ENCODE data around the gene FARS2.

FARS2 gene

GRCh38 chr6:5738211-5738610, 476.9 kb downstream of the FARS2 start:
- no peak for DNase-seq

DNA sequence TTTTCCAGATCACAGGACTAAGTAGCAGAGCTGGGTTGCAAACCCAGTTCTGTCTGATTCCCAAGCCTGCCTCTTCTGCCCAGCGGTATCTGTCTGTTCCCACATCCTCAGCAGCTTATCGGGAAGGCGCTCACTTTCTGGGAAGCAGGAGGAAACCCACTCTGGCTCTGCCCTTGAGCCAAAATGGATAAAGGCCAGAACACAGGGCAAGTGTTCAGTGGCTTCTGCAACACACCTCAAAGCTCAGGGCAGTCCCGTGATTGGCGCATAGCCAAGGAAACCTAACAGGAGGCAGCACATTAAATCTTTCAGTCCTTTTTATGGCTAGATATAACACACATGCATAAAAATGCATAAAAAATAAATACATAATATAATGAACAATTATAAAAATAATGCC, 483.2 kb downstream of the FARS2 start:
- no peak for DNase-seq

GRCh38 chr6:5745081-5745480, 483.8 kb downstream of the FARS2 start:
- DNase-seq = no peak

- no peak for DNase-seq
These were observed 484.9 kb downstream of the FARS2 start for GRCh38 chr6:5746053-5746758.

DNA sequence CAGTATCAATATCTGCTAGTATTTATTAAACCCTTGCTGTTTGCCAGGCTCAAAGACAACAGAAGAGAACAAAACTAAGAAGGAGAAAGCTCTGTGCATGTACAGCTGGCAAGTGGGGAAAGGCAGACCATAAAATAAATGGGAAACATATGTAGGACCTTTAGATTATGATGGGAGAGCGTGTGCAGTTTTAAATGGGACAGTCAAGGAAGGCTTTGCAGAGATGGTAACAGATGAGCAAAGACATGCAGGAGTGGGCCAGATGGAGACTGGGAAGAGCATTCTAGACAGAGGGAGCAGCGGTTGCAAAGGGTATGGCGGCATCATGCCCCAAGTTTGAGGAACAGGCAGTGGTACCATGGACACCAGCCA, 485.4 kb downstream of the FARS2 start:
- no peak for DNase-seq

- no peak for DNase-seq
These were observed 486.1 kb downstream of the FARS2 start for GRCh38 chr6:5747379-5747778.

GRCh38 chr6:5749016-5749650, 487.8 kb downstream of the FARS2 start:
- no peak for DNase-seq

- no peak for DNase-seq
These were observed 488.4 kb downstream of the FARS2 start for GRCh38 chr6:5749651-5750215.

DNA sequence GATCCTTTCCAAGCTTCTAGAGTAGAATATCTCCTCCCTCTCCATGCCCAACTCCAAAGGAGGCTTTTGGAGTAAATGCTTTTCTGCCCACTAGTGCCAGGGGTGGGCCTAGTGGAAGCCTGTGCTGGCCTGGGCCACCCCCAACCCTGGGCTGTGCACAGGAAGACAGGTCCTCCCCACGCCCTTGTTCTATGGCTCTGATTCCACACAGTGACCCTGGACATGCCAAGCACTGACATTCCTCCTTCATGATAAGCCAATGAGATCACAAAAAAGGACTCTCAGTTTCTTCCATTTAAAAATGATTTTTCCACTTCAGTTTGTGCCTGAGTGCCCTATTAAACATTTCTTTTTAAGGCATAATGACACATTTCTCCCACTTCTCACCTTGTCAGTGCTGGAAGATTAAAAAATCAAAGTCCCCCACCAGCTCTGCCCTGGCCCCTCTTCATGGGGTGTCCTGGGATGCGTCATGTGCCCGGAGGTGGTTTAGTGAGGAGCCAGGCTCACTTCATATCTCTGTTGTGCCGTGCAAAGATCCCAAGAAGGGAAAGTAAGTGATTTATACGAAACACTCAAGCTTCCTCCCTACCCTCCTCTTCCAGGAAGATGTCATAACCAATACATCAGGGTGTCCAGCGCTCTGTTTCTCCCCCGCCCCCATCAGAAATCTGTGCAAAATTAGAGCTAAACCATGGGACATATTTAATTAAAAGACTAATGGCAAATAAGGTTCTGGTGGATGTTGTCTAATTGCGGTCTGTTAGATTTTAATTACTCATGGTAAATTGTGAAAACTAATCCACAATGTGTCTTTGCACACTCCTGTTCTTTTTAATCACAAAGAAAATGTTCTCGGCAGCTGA, 490.4 kb downstream of the FARS2 start:
- no peak for DNase-seq

DNA sequence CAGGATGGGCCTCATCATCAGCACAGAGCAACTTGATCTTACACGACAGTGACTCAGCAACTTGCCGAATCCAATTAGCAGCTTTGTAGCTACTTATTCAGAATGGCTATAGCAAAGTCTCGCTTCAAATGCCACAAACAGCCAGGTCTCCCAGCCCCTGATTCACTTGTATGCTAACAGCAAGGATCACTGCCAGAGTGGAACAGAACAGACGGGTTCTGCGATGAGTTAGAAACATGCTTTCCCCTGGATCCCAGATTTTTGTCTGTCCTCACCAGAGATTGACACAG, 491.0 kb downstream of the FARS2 start:
- DNase-seq = no peak

DNA sequence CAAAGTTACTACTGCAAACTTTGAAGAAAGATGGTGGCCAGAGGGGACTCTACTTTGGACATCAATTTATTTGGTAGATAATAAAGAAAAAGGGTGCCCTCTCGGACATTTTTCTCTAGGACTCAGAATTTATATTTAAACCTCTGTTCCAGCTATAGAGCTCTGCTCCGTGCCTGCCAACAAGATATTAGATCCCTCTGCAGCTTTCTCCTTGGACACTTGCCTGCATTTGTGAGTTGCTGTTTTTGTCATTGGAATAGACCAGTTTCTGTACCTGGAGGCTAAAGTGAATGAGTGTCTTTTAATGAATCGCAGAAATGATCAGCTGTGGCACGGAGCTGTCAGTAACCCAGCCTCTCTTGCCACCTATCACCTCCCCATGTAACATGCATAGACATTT, 491.9 kb downstream of the FARS2 start:
- no peak for DNase-seq

GRCh38 chr6:5754904-5755303, 493.6 kb downstream of the FARS2 start:
- no peak for DNase-seq

DNA sequence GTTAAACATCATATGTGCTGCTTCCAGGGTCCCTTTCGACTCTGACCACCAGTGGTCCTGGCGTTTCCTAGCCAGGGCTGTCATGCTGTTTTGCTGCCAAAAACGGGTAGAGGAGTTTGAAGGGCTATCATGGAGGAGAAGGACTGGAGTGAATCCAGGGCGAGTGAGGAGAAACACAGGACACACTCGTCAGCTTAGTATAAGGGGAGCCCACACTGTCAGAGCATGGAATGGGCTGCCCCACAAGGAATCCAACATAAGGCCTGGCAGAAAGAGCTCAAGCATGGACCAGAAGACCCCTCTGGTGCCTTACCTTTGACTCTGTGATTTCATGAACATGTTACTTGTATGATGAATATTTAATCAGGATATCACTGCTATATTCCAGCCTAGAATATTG, 498.3 kb downstream of the FARS2 start:
- no peak for DNase-seq

DNA sequence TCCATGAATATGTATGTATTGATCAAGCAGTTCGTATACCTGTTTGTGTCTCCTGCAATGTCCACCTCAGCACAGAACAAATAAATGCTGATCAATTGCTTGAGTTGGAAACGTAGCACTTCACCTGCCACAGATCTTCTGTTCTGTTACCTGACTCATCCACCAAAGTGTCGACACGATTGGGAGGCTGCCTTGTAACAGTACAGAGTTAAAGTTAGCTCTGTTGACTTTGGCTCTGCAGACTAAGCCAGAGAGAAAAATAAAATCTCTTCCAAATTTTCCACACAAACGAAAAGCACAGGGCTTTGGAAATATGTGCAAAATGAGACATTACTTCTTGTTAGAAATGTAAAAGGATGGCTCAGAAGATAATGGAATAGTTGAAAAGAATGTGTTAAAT, 500.1 kb downstream of the FARS2 start:
- DNase-seq = no peak

DNA sequence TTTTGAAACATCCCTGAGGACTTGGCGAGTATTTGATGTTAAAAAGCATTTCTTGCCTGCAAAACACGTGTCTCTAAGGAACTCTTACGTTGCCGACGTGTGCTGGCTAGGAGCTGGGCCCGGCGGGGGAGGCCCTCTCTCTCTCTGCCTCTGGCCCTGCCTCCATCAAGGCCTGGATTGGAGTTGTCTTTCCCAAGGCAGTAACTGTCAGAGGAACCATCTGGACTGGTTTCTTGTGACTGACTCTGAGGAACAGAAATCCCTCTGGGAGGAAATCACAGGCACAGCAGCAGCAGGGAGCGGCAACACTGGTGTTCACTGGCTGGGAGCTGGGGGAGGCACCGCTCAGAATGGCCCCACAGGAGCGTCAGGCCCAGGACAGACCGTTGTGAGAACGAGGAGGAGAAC, 501.3 kb downstream of the FARS2 start:
- no peak for DNase-seq

DNA sequence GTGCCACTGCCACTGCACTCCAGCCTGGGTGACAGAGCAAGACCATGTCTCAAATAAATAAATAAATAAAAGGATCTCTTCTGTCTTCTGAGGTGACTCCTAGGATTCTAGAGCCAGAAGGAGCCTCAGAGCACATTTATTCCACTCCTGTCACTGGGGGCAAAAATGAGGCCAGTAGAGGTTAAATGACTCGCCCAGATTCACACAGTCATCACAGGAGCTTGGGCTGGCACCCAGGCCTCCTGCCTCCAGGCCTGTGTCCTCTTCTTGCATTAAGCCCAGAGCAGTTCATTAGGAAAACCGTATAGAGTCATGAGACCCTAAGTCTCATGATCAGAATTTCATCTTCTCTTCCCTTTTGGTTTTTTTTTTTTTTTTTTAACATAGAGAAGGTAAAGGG, 502.1 kb downstream of the FARS2 start:
- DNase-seq = no peak

DNA sequence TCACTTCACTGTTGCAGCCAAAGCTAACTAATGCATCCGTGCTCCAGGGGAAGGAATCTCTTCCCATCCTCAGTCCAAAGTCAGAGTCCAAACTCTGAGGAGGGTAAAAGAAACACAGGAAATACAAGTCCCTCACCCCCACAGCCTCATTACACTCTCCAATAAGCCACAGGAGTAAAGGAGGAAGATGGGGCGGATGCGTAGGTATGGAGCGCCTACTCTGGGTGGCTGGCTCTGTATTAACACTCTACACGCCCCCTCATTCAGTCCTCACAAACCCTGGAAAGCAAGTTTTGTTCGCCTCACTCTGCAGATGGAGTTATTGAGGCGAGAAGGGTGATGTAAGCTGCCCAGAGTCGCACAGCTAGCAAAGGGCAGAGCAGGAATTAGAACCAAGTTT, 502.6 kb downstream of the FARS2 start:
- no peak for DNase-seq

- DNase-seq = no peak
These were observed 503.2 kb downstream of the FARS2 start for GRCh38 chr6:5764401-5764955.

DNA sequence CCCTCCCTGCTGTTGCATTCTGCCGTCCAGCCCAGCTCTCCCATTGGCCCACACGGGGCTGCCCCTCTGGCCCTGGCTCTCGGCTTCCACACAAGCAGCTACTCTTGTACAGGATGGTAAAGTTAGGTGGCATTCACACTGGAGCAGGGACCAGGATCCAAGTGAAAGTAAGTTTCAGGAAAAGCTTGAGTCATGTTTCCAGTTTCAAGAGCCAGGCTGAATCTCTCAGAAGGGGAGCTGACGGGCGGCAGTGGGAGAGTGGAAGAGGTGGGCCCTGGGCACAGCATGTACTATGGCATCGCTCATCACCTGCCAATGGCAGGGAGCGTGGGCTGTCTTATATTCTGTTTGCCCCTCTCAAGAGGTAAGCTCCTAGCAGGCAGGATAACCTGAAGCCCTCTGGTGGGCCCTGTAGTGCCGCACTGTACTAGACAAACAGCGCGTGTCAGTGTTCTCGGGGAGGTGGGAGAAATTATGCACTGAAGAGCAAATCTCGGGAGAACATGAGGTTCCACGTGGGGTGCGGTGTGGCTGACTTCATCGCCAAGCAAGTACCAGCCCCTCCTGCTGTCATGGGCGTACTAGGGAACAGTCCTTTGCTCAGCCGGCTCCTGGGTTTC, 503.9 kb downstream of the FARS2 start:
- DNase-seq = no peak

- DNase-seq = no peak
These were observed 504.9 kb downstream of the FARS2 start for GRCh38 chr6:5766260-5766659.

DNA sequence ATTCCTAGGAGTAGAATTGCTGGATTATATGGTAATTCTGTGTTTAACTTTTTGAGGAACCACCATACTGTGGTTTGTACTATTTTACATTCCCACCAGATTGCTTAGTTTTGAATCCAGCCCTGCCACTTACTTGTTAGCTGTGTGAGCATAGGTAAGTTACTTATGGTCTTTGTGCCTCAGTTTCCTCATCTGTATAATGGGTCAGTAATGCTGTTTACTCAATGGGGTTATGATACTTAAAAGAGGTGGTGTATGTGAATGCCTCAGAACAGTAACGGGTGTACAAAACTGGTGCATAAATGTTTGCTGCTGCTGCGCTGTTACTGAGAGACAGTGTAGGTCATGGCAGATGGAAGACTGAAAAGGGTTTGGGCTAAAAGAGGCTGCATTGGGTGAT, 506.2 kb downstream of the FARS2 start:
- no peak for DNase-seq

GRCh38 chr6:5771211-5771610, 509.9 kb downstream of the FARS2 start:
- DNase-seq = no peak

DNA sequence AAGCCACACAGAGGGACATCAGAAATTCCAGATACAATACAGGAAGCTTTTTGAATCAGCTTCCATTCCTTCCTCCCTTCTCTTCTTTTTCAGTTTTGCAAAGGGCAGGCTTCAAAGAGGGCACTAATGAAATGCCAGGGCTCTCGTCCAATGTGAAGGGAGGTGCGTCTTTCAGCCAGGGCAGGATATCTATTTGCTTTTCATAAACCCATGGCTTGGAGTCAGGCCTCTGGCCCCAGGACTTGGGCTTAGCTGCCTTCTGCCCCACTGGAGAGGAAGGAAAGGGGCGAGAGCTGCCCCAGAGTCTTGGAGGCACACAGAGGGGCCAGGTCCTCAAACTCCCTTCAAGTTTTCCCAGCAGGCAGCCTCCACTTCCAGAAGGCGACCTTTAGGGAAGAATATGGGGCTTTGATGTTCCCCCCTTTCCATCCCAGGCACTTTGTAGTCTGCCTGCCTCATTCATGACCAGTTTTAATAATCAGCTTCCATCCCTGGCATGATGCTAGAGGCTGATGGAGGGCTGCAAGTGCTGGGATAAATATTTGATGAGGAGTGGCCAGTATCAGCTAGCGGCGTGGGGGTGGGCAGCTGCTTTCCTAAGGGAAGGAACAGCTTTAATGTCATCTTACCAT, 510.6 kb downstream of the FARS2 start:
- DNase-seq = no peak
